BJ (cell line): ENCODE results near the gene STX10. TPM values are rescaled to one million over a fixed set of nuclear protein-coding genes. Genes with fewer than 3 reads are reported as not detected.

ENCODE experiments used
- polyA plus RNA-seq: library from polyadenylated mRNA; depleted of rRNA; stranded (reverse); fragments of >200 nt; gene quantifications from 2 replicates; pipeline ENCODE4 v1.2.3, GENCODE V29; 2011; rRNA removed

The STX10 gene
- polyA plus RNA-seq, 1 experiment = 73.1 TPM

Other genes starting within 250 kb of the STX10 start
- 0.29 and 0.43 TPM in 2 replicates for gene SYCE2, start 231.1 kb downstream of the STX10 start, polyA plus RNA-seq
- 15.5 and 33.6 TPM in 2 replicates for gene FARSA, start 216.7 kb downstream of the STX10 start, polyA plus RNA-seq
- 1,647 and 1,829 TPM in 2 replicates for gene CALR, start 211.8 kb downstream of the STX10 start, polyA plus RNA-seq
- 49.2 and 75.1 TPM in 2 replicates for gene RAD23A, start 204.5 kb downstream of the STX10 start, polyA plus RNA-seq
- gene GADD45GIP1, start 193.2 kb downstream of the STX10 start, polyA plus RNA-seq = 45.0 and 45.5 TPM in 2 replicates
- not detected in 2 replicates for gene DAND5, start 180.8 kb downstream of the STX10 start, polyA plus RNA-seq
- 12.8 and 29.4 TPM in 2 replicates for gene NFIX, start 154.9 kb downstream of the STX10 start, polyA plus RNA-seq
- gene LYL1, start 47.5 kb downstream of the STX10 start, polyA plus RNA-seq = 0.29 and 0.34 TPM in 2 replicates
- gene TRMT1, start 33.6 kb downstream of the STX10 start, polyA plus RNA-seq = 15.9 and 30.8 TPM in 2 replicates
- 46.8 and 98.7 TPM in 2 replicates for gene NACC1, start 32.1 kb downstream of the STX10 start, polyA plus RNA-seq
- 9.1 and 18.2 TPM in 2 replicates for gene IER2, start within 50 bp of the STX10 start, polyA plus RNA-seq